ENCODE data around the gene PRXL2B. TPM values are rescaled to one million over a fixed set of nuclear protein-coding genes. Genes with fewer than 3 reads are reported as not detected.

PRXL2B gene
- total RNA-seq, 1 donor from 2014 or later: 9.8 TPM

DNA sequence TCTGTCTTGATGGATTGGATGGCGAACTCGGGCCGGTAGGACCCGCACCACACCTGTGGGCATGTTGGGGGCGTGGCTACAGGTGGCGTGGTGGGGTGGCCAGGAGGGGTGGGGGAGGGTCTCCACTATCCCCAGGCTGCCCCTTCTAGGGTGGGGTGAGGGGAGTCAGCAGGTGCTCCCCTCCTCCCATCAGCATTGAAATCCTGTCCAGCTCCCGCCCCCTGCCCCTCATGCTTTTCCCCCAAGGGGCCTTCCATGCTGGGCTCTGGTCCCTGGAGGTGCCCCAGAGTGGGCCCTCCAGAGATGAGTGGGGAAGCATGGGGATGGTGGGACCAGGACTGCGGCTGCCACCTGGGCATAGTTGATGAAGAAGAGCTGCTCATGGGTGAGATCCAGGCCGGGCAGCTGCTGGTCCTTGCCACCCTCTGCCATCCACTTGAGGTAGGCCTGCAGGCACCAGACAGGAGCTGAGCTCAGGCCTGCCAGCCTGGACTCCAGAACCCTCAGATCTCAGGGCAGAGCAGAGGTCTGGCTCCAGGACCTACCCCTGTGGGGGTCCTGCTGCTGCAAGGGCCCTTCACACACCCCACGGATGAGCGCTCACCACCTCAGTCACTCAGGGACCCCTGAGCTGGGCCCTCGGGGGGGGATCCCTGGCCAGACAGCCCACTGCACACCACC, 5.1 kb downstream of the PRXL2B start:
- intact Hi-C loops (cut with DNase I): no loop called here
- DNase-seq: peak; percentile 30
- ATAC-seq (ENCODE audit: poor library complexity): no peak

DNA sequence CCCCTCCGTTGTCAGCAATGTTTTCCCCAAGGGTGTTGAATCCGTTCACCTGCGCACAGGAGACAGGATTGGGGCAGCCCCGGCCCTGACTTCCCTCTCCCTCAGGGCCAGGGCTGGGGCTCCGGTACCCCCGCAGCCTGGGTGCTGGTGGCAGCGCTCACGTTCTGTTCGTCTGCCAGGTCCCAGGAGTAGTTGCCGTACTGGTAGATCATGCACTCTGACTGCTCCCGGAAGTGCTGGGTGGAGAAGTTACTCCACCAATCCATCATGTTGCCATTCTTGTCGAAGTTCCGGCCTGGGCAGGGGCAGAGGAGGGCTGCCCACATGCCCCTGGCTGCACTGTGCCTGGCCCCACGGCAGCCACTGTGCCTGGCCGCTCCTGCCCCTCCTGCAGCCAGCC, 6.1 kb downstream of the PRXL2B start:
- DNase-seq: peak; percentile 40
- ATAC-seq (ENCODE audit: poor library complexity): no peak
- intact Hi-C loops (cut with DNase I): no loop called here

DNA sequence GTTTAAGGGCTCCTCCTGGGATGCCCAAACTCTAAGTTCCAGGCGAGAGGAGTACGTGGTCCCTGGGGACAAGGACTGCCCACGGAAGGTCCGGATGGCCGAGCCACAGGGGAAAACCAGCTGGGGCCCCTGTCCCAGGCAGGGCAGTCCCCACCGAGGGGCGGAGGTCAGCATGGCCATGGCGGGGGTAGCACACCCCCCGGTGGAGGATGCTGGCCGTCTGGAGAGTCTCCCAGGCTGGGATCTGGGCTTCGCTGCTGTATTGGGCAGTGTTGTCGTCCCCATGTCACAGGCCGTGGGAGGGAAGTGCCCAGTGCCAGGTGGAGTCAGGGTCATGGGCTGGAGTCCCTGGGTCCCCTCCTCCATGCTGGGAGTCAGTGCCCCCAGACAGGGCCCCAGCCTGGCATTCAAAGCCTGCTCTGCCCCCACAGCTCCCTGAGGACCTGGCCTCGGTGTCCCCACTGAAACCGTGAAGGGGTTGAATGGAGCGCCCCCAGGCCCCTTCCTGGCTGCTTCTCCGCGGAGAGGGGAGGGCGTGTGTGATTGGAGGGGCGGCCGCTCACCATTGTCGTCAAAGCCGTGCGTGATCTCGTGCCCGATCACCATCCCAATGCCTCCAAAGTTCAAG, 6.8 kb downstream of the PRXL2B start:
- DNase-seq: peak; percentile 26
- intact Hi-C loops (cut with DNase I): no loop called here
- no peak for ATAC-seq (ENCODE audit: poor library complexity)

DNA sequence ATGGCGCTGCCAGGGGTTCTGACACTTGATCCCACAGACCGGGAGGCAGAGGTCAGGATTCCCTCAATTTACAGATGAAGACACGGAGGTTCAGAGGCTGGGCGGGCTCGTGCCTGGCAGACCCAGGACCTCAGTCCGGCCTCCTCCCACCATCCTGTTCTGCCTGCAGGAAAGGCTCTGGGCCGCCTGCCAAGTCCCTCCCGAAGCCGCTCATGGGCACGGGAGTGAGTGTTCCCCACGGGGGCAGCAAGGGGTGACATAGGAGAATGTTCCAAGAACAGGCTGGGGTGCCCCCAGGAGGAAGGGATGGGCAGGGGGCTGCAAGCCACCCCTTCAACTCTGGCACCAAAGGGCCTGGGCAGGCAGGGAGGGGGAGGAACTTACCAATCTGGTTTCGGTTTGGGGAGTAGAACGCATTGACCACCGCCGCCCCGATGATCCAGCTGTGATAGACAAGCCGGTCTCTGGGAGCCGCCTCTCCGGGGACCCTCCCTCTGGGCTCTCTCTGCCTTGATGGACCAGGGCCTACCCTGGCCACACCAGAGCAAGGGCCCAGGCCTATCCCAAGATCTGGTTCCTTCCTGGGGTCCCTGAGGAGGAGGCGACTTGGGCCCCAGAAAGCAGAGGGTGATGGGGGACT, 7.5 kb downstream of the PRXL2B start:
- intact Hi-C loops (cut with DNase I): no loop called here
- peak; percentile 23 for ATAC-seq (ENCODE audit: poor library complexity)
- peak; percentile 72 for DNase-seq

DNA sequence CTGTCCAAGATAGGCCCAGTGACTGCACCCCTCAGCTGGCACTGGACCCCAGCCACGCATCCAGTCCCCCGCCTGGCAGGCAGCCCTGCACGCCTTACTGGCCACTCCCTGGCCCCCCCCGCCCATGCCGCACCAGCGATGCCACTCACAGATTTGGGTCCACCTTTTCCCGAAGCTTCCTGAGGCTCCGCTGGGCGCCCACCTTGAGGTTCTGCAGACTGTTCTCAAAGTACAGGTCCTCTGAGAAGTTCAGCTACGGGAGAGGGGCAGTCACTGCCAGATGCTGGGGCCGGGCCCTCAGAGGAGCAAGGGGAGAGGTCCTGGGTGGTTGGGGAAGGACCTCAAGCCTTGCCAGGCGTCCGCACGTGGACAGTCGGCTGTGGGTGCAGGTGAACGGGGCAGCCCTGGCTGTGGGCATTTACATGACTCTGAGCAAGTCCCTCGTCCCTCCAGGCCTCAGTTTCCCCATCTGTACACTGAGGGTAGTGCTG, 8.1 kb downstream of the PRXL2B start:
- intact Hi-C loops (cut with DNase I): no loop called here
- DNase-seq (peak; percentile 37), ATAC-seq (ENCODE audit: poor library complexity) (no peak)

DNA sequence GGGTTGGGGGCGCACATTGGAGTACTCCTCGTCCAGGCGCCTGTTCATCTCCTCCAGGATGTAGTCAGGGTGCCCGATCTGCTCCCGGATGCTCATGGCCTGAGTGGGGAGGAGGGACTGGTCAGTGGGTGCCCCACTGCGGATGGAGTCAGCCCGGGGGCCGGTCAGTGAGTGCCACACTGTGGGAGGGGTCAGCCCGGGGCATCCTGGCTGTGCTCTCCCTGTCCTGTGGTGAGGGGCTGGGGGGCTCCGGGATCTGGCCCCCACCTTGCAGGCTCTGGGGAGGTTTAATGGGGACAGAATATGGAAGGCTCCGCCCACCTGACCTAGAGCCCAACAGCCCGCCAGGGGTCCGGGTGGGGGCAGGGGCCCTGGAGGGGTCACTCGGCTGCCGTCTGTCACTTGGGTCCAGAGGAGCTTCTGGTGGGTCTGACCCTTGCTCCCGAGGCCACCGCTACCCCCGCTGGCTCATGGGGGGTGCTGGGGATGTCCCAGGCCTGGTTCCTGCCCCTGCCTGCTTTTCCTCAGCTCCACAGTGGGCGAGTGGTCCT, 8.8 kb downstream of the PRXL2B start:
- ATAC-seq (ENCODE audit: poor library complexity): no peak
- intact Hi-C loops (cut with DNase I): no loop called here
- no peak for DNase-seq

DNA sequence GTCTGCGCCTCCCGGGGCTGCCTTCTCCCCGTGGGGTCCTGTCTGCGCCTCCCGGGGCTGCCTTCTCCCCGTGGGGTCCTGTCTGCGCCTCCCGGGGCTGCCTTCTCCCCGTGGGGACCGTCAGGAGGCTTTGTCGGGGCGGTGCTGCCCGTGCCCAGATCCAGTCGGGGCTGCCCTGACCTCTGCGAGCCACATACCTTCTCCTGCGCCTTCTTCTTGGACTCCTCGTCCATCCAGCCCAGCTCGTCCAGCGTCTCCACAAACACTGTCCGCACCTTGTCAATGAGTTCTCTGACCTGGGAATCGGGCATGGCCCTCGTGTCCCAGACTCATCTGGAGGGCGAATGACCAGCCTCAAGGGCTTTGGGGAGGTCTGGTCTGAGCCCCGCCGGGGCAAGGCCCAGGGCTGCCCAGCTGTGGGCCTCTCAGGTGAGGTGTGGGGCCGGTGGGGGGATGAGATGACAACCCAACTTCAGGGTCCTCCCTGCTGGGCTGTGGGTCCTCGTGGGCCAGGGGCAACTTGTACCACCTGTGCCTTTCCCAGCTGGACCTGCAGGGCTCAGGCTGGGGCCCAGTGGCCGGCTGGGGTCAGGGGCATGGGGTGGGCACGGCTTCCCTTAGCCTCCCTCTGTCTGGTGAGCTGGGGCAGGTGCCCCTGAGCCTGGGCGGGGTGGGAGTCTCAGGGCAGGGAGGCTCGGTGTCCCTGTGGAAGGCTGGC, 9.4 kb downstream of the PRXL2B start:
- ATAC-seq (ENCODE audit: poor library complexity) (no peak), DNase-seq (peak; percentile 32)
- intact Hi-C loops (cut with DNase I): no loop called here

DNA sequence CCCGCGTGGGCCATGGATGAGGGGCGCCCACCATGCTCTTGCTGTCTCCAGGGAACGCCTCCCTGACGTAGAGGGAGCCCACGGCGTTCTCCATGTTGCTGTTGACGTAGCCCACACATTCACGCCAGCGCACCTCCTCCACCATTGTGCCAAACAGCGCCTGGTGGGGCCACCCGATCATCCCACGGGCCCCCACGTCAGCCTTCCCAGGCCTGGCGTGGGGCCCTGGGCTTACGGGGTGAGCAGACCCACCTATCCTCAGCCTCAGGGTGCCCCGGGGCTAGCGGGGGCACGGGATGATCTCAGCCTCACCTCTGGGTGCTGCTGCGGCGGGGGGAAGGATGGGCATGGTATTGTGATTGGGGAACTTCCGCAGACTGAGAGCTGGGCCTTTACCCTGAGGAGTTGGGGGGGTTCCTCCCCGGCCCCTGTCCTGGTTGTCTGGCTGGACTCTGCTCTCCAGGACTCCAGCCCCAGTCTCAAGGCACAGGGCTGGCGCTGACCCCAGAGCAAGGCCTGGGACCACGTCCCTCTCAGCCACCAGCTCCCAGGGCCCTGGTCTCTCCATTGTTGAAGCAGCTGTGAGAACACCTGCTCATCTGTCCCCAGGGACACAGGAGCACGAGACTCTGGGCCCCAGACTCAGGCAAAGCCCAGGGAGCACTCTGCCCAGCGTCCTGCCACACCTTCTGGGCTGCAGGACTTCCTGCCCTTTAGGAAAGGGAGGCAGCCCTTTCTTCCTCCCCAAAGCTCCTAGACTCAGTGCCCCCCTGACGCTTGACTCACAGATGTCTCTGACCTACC, 10.2 kb downstream of the PRXL2B start:
- no peak for ATAC-seq (ENCODE audit: poor library complexity)
- peak; percentile 21 for DNase-seq
- intact Hi-C loops (cut with DNase I): no loop called here

DNA sequence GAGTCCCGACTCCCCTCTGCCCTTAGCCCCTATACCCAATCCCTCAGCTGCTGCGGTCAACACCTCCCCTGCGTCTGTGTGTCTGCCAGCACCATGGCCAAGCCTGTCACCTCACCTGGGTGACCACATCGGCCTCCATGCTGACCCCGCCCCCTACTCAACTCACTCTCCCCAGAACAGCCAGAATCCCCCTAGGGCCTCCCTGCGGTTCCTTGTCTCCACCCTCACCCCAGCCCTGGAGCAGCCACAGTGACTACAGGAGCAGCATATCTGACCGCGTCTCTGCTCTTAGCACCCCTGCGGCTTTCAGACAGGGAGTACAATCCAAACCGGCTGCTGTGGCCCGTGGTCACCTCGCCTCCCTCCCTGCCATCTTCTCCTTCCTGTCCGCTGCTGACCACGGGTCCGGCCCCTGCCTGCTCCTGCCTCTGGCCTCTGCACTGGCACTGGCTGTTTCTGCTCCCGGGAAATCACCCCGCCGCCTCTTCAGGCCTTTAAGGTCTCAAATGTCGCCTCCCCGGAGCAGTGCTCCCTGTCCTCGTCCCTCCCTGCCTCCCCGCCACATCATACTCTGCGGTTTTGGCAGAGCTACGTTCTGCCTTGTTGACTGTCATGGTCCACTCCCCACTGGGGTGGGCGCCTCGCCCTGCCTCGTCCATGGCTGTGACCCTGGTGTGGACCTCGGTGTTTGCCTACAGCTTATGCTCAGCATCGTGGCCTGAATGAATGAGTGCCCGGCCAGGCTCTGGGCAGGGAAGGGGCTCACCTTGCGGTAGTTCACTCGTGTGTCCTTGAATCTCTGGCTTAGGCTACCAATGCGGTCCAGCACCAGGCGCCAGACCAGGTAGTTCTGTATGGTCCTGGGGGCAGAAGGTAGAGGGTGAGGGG, 11.1 kb downstream of the PRXL2B start:
- DNase-seq (peak; percentile 31), ATAC-seq (ENCODE audit: poor library complexity) (no peak)
- intact Hi-C loops (cut with DNase I): no loop called here

DNA sequence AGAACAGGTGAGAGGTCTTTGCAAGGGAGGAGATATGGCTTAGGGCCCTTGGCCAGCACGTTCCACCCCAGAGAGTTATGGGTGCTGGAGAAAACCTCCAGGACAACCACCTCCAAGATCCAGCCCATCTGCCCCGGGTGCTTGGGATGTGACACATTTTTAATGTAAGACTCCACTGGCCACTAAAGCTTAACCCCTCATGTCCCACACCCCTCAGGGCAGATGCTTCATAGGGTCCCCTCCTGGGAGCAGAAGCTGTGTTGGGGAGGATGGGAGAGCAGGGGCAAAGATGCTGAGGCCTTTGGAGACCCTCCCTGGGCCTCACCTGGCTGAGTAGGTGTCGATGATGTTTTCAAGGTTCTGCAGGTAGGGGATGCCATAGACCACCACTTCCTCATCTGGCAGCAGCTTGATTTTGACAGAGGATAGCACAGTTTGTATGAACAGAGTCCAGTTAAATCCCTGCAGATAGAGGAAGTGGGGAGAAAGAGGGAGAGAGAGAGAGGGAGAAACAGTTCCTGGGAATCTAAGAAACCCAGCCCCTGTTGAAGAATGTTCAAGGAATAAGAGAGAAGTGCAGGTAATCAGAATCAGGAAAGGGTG, 11.9 kb downstream of the PRXL2B start:
- intact Hi-C loops (cut with DNase I): no loop called here
- DNase-seq (no peak), ATAC-seq (ENCODE audit: poor library complexity) (no peak)

DNA sequence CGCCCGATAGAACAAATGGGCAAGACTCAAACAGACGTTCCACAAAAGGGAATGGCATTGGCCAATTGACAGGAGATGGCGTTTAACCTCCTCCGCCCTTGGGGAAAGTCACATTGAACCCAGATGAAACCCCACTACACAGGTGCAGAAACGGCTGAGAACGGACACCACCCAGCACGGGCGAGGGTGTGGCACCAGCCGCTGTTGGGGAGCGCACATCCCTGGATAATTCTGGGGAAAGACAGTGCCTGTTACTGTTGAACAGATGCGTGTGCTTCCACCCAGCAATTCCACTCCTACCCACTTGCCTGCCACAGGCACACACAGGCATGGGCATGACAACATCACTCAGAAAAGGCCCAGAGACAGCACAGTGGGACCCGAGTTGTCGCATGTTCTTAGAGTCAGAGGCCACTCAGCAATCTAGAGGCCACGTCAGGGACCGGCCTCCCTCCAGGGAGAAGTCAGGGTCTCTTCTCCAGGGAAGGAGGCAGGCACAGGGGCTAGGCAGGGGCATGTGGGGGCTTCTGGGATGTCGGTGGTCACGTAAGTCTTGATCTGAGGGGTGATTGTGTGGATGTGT, 15.2 kb downstream of the PRXL2B start:
- ATAC-seq (ENCODE audit: poor library complexity) (no peak), DNase-seq (peak; percentile 30)
- intact Hi-C loops (cut with DNase I): no loop called here

DNA sequence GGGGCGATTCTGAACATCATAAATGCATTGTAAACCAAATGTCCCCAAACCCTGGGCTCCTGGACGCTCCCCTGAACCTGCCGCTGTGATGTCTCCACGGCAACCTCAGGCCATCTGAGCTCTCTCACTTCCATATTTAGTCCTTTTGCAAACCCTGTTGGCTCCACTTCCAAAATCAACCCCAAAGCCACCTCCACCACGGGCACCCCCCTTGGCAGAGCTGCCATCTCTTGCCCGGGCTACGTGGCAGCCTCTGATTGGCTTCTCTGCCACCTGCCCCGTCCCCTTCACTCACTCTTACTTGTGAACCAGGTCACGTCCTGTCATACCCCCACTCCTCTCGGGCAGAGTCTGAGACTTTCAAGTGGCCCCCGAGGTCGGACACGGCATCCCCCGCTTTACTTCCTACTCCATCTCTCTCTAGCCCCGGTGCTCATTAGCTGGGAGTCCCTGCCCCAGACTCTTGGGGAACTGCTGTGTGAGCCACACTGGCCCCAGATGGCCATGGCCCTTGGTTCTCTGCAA, 15.8 kb downstream of the PRXL2B start:
- DNase-seq: no peak
- intact Hi-C loops (cut with DNase I): no loop called here
- no peak for ATAC-seq (ENCODE audit: poor library complexity)

DNA sequence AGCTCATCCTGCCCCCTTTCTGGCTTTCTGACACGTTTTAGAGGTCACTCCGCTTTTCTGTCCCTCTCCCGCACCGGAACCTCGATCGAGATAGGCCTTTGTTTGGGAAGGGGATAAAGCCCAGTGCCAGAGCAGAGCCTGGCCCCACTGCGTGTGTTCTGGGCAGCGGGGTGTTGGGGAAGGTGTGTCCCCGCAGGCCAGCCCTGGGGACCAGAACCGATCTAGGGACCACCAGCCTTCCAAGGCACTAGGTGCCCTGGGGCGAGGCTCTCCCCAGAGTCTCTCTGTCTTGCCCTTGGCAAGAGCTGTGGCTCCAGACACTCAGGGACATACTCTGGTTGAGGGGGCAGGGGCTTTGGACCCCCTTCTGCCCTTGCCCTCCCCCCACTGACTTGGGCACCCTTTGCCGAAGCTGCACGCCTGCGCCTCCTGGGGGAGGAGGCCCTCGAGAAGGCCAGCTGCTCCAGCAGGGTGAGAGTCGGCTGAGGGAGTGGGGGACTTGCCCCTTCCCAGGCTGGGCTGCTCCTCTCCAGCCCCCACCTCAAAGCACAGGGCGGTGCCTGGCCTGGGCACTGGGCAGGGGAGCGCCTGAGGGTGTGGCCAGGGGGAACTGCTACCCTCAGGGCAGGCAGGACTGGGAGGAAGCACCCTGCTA, 16.4 kb downstream of the PRXL2B start:
- DNase-seq: peak; percentile 22
- intact Hi-C loops (cut with DNase I): no loop called here
- ATAC-seq (ENCODE audit: poor library complexity): no peak

DNA sequence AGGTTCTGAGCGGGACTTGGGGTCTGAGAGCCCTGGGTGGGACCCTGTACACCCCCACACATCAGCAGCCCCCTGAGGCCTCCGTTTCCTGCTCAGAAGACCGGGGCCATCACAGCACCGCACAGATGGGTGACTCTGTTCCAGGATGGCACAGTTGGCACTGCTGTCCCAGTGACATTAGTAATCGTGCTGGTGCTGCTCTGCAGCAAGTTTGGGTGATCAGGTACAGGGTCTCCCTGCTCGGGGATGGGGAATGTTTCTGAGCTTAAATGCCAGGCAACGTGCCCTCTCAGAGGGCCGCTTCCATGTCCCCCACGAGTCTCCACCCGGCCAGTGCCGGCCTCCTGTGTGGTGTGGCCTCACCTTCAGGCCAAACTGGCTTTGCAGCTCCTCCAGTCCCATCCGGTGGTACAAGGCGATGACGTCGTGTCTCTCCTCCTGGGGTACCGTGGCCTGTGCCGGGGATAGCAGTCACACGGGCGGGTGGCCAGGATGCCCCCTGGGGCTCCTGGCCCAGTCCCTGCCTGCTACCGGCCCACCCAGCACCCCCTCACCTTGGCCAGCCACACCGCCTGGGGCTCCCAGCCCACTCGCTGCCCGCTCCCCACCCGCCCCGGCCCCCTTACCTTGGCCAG, 17.1 kb downstream of the PRXL2B start:
- DNase-seq: peak; percentile 26
- intact Hi-C loops (cut with DNase I): no loop called here
- ATAC-seq (ENCODE audit: poor library complexity): no peak

DNA sequence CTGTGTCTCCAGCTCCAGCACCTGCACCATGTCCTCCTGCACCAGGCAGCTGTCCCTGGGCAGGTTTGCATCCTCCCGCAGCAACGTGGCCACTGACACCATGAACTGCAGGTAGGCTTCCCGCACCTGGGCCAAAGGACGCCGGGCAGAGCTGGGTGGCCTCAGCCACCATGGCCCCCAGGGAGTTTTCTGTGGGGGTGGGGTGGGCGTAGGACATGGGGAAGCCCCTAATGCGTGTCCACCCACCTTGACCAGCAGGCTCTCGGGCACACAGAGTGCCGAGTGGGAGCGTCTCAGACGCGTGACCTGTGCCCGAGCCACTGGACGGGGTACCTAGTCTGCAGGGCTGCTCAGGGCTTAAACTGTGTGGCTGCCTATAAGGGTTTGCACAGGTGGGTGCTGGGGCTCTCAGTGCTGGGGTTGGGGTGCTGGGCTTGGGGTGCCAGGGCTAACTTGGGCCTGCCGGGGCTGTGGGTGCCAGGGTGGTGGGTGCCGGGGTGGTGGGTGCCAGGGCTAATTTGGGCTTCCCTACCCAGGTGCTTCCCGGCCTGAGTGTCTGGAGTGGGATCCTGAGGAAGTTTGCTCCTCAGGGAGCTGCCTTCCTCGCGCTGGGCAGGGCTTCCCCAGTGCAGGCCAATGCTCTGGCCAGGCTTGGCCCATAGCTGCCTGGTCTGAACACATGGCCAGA, 17.7 kb downstream of the PRXL2B start:
- peak; percentile 40 for DNase-seq
- intact Hi-C loops (cut with DNase I): no loop called here

More for the DNA sequence above, 17.7 kb downstream of the PRXL2B start:
- ATAC-seq (ENCODE audit: poor library complexity): no peak
